ENCODE measurements around the gene SCAPER.

SCAPER gene

GRCh38 chr15:76330080-76330680, 575.0 kb downstream of the SCAPER start:
- no peak overlapping the region for H3K9ac ChIP-seq (ENCODE audit: low read length in 2 of 2)
- no peak overlapping the region for H3K27ac ChIP-seq (ENCODE audit: low read length)
- no peak overlapping the region for H3K4me3 ChIP-seq (ENCODE audit: low read length in 2 of 2)
- no peaks in the 10 kb centered on the region for H3K36me3 ChIP-seq (ENCODE audit: control insufficient read depth in 2 of 2, insufficient read depth in 2 of 2, low read length in 2 of 2)
- H3K27me3 ChIP-seq (ENCODE audit: control insufficient read depth in 1 of 2, insufficient read depth in 2 of 2, low read length in 2 of 2), result peaks cover 3 to 4% of the 10 kb centered on the region in 2 donors
- peaks cover 5% of the 10 kb centered on the region for H3K4me1 ChIP-seq (ENCODE audit: control insufficient read depth, insufficient read depth, low read length)
- H3K9me3 ChIP-seq (ENCODE audit: control insufficient read depth in 2 of 2, low read length in 2 of 2), result no peaks in the 10 kb centered on the region

- Histone ChIP-seq H3K9me3 (ENCODE audit: control insufficient read depth in 2 of 2, low read length in 2 of 2) (no peaks in the 10 kb centered on the region), H3K36me3 (ENCODE audit: control insufficient read depth in 2 of 2, insufficient read depth in 2 of 2, low read length in 2 of 2) (no peaks in the 10 kb centered on the region), H3K4me1 (ENCODE audit: control insufficient read depth, insufficient read depth, low read length) (peaks cover 3% of the 10 kb centered on the region), H3K27ac (ENCODE audit: low read length) (no peak overlapping the region), H3K9ac (ENCODE audit: low read length in 2 of 2) (no peak overlapping the region), H3K4me3 (ENCODE audit: low read length in 2 of 2) (no peak overlapping the region), H3K27me3 (ENCODE audit: control insufficient read depth in 1 of 2, insufficient read depth in 2 of 2, low read length in 2 of 2) (peaks cover 2 to 3% of the 10 kb centered on the region in 2 donors)
Measured at GRCh38 chr15:76328958-76329357, 576.2 kb downstream of the SCAPER start.

GRCh38 chr15:76328106-76328696, 576.9 kb downstream of the SCAPER start:
- Histone ChIP-seq H3K27me3 (ENCODE audit: control insufficient read depth in 1 of 2, insufficient read depth in 2 of 2, low read length in 2 of 2) (peaks cover 2 to 3% of the 10 kb centered on the region in 2 donors), H3K4me1 (ENCODE audit: control insufficient read depth, insufficient read depth, low read length) (peaks cover 3% of the 10 kb centered on the region), H3K36me3 (ENCODE audit: control insufficient read depth in 2 of 2, insufficient read depth in 2 of 2, low read length in 2 of 2) (no peaks in the 10 kb centered on the region), H3K27ac (ENCODE audit: low read length) (no peak overlapping the region), H3K9ac (ENCODE audit: low read length in 2 of 2) (no peak overlapping the region), H3K4me3 (ENCODE audit: low read length in 2 of 2) (no peak overlapping the region), H3K9me3 (ENCODE audit: control insufficient read depth in 2 of 2, low read length in 2 of 2) (no peaks in the 10 kb centered on the region)

GRCh38 chr15:76327191-76328105, 577.7 kb downstream of the SCAPER start:
- Histone ChIP-seq H3K9ac (ENCODE audit: low read length in 2 of 2) (no peak overlapping the region), H3K4me3 (ENCODE audit: low read length in 2 of 2) (no peak overlapping the region), H3K9me3 (ENCODE audit: control insufficient read depth in 2 of 2, low read length in 2 of 2) (no peaks in the 10 kb centered on the region), H3K27me3 (ENCODE audit: control insufficient read depth in 1 of 2, insufficient read depth in 2 of 2, low read length in 2 of 2) (peaks cover 2 to 3% of the 10 kb centered on the region in 2 donors), H3K27ac (ENCODE audit: low read length) (no peak overlapping the region), H3K4me1 (ENCODE audit: control insufficient read depth, insufficient read depth, low read length) (peaks cover 3% of the 10 kb centered on the region), H3K36me3 (ENCODE audit: control insufficient read depth in 2 of 2, insufficient read depth in 2 of 2, low read length in 2 of 2) (no peaks in the 10 kb centered on the region)

GRCh38 chr15:76325704-76326103, 579.4 kb downstream of the SCAPER start:
- H3K4me3 ChIP-seq (ENCODE audit: low read length in 2 of 2), result no peak overlapping the region
- H3K9ac ChIP-seq (ENCODE audit: low read length in 2 of 2), result no peak overlapping the region
- no peaks in the 10 kb centered on the region for H3K36me3 ChIP-seq (ENCODE audit: control insufficient read depth in 2 of 2, insufficient read depth in 2 of 2, low read length in 2 of 2)
- peaks cover 2 to 3% of the 10 kb centered on the region in 2 donors for H3K27me3 ChIP-seq (ENCODE audit: control insufficient read depth in 1 of 2, insufficient read depth in 2 of 2, low read length in 2 of 2)
- H3K4me1 ChIP-seq (ENCODE audit: control insufficient read depth, insufficient read depth, low read length), result peaks cover 3% of the 10 kb centered on the region
- H3K9me3 ChIP-seq (ENCODE audit: control insufficient read depth in 2 of 2, low read length in 2 of 2), result no peaks in the 10 kb centered on the region
- no peak overlapping the region for H3K27ac ChIP-seq (ENCODE audit: low read length)

- H3K4me3 ChIP-seq (ENCODE audit: low read length in 2 of 2), result no peak overlapping the region
- no peaks in the 10 kb centered on the region for H3K4me1 ChIP-seq (ENCODE audit: control insufficient read depth, insufficient read depth, low read length)
- H3K9me3 ChIP-seq (ENCODE audit: control insufficient read depth in 2 of 2, low read length in 2 of 2), result no peaks in the 10 kb centered on the region
- no peaks in the 10 kb centered on the region for H3K36me3 ChIP-seq (ENCODE audit: control insufficient read depth in 2 of 2, insufficient read depth in 2 of 2, low read length in 2 of 2)
- no peak overlapping the region for H3K27ac ChIP-seq (ENCODE audit: low read length)
- peaks cover 0 to 2% of the 10 kb centered on the region in 2 donors for H3K27me3 ChIP-seq (ENCODE audit: control insufficient read depth in 1 of 2, insufficient read depth in 2 of 2, low read length in 2 of 2)
- no peak overlapping the region for H3K9ac ChIP-seq (ENCODE audit: low read length in 2 of 2)
Measured at GRCh38 chr15:76324066-76324465, 581.1 kb downstream of the SCAPER start.

GRCh38 chr15:76321602-76322001, 583.5 kb downstream of the SCAPER start:
- Histone ChIP-seq H3K9me3 (ENCODE audit: control insufficient read depth in 2 of 2, low read length in 2 of 2) (no peaks in the 10 kb centered on the region), H3K27ac (ENCODE audit: low read length) (no peak overlapping the region), H3K36me3 (ENCODE audit: control insufficient read depth in 2 of 2, insufficient read depth in 2 of 2, low read length in 2 of 2) (no peaks in the 10 kb centered on the region), H3K4me1 (ENCODE audit: control insufficient read depth, insufficient read depth, low read length) (no peaks in the 10 kb centered on the region), H3K4me3 (ENCODE audit: low read length in 2 of 2) (no peak overlapping the region), H3K9ac (ENCODE audit: low read length in 2 of 2) (no peak overlapping the region), H3K27me3 (ENCODE audit: control insufficient read depth in 1 of 2, insufficient read depth in 2 of 2, low read length in 2 of 2) (peaks cover 2 to 3% of the 10 kb centered on the region in 2 donors)

GRCh38 chr15:76321171-76321570, 584.0 kb downstream of the SCAPER start:
- no peaks in the 10 kb centered on the region for H3K36me3 ChIP-seq (ENCODE audit: control insufficient read depth in 2 of 2, insufficient read depth in 2 of 2, low read length in 2 of 2)
- H3K4me3 ChIP-seq (ENCODE audit: low read length in 2 of 2), result no peak overlapping the region
- no peaks in the 10 kb centered on the region for H3K9me3 ChIP-seq (ENCODE audit: control insufficient read depth in 2 of 2, low read length in 2 of 2)
- no peak overlapping the region for H3K9ac ChIP-seq (ENCODE audit: low read length in 2 of 2)
- no peak overlapping the region for H3K27ac ChIP-seq (ENCODE audit: low read length)
- no peaks in the 10 kb centered on the region for H3K4me1 ChIP-seq (ENCODE audit: control insufficient read depth, insufficient read depth, low read length)
- peaks cover 2 to 3% of the 10 kb centered on the region in 2 donors for H3K27me3 ChIP-seq (ENCODE audit: control insufficient read depth in 1 of 2, insufficient read depth in 2 of 2, low read length in 2 of 2)

- Histone ChIP-seq H3K9ac (ENCODE audit: low read length in 2 of 2) (no peak overlapping the region), H3K4me3 (ENCODE audit: low read length in 2 of 2) (no peak overlapping the region), H3K36me3 (ENCODE audit: control insufficient read depth in 2 of 2, insufficient read depth in 2 of 2, low read length in 2 of 2) (no peaks in the 10 kb centered on the region), H3K9me3 (ENCODE audit: control insufficient read depth in 2 of 2, low read length in 2 of 2) (no peaks in the 10 kb centered on the region), H3K4me1 (ENCODE audit: control insufficient read depth, insufficient read depth, low read length) (no peaks in the 10 kb centered on the region), H3K27ac (ENCODE audit: low read length) (no peak overlapping the region), H3K27me3 (ENCODE audit: control insufficient read depth in 1 of 2, insufficient read depth in 2 of 2, low read length in 2 of 2) (peaks cover 0 to 3% of the 10 kb centered on the region in 2 donors)
Measured at GRCh38 chr15:76320012-76320411, 585.1 kb downstream of the SCAPER start.

- no peaks in the 10 kb centered on the region for H3K9me3 ChIP-seq (ENCODE audit: control insufficient read depth in 2 of 2, low read length in 2 of 2)
- no peak overlapping the region for H3K9ac ChIP-seq (ENCODE audit: low read length in 2 of 2)
- H3K4me1 ChIP-seq (ENCODE audit: control insufficient read depth, insufficient read depth, low read length), result peaks cover 7% of the 10 kb centered on the region
- H3K27ac ChIP-seq (ENCODE audit: low read length), result no peak overlapping the region
- H3K36me3 ChIP-seq (ENCODE audit: control insufficient read depth in 2 of 2, insufficient read depth in 2 of 2, low read length in 2 of 2), result no peaks in the 10 kb centered on the region
- H3K27me3 ChIP-seq (ENCODE audit: control insufficient read depth in 1 of 2, insufficient read depth in 2 of 2, low read length in 2 of 2), result peaks cover 0 to 3% of the 10 kb centered on the region in 2 donors
- no peak overlapping the region for H3K4me3 ChIP-seq (ENCODE audit: low read length in 2 of 2)
Measured at GRCh38 chr15:76313731-76314130, 591.4 kb downstream of the SCAPER start.

Measured in stomach smooth muscle (tissue), 2 donors.